ENCODE data around the gene ARHGAP29.
"Not testable (repeated sequence)": the region's sequence is repeated elsewhere in the genome, so short reads cannot be mapped to it uniquely, and the experiment has no call there.

The ARHGAP29 gene

DNA sequence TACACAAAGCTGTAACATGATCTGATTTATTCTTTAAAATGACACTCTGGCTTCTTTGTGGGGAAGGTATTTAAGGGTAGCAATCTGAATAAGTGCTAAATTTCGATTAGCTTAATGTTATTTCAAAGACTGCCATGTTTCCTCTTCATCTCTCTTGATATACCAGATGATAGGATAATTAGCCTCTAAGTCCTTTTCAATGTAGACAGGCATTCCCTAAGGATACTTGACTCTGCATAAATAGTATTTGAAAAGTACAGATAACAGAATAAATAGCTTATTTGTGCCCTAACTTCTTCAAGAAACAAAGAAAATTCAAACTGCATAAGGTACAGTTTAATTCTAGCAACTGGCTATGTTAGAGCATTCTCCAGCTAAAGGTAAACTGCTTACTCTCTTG is 46.2 kb downstream of the ARHGAP29 start:
- Histone ChIP-seq H3K4me1 (ENCODE audit: insufficient read depth, low read length) (no peaks in the 10 kb centered on the region), H3K9ac (ENCODE audit: low read depth, low read length) (no peak overlapping the region), H3K36me3 (ENCODE audit: insufficient read depth, low read length) (no peaks in the 10 kb centered on the region), H3K9me3 (ENCODE audit: control insufficient read depth, insufficient read depth, low read length) (no peaks in the 10 kb centered on the region)

DNA sequence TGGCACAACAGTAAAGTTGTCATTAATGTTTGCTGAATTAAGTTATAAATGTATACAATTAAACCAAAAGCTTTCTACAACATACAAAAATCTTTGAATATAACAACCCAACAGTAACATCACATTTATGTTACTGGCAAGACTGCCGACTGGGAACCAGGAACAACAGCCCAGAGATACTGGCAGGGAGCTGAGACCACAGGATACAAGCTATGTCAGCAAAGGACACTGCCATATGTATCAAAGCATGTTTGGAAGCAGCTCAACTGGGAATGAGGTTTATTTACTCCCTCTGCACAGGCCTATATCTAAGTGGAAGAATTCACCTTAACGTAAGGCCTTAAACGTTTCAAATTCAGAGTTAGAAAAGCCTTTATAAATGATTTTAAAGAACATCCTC is 50.4 kb downstream of the ARHGAP29 start:
- Histone ChIP-seq H3K9me3 (ENCODE audit: control insufficient read depth, insufficient read depth, low read length) (no peaks in the 10 kb centered on the region), H3K9ac (ENCODE audit: low read depth, low read length) (no peak overlapping the region), H3K4me1 (ENCODE audit: insufficient read depth, low read length) (no peaks in the 10 kb centered on the region), H3K36me3 (ENCODE audit: insufficient read depth, low read length) (no peaks in the 10 kb centered on the region)

DNA sequence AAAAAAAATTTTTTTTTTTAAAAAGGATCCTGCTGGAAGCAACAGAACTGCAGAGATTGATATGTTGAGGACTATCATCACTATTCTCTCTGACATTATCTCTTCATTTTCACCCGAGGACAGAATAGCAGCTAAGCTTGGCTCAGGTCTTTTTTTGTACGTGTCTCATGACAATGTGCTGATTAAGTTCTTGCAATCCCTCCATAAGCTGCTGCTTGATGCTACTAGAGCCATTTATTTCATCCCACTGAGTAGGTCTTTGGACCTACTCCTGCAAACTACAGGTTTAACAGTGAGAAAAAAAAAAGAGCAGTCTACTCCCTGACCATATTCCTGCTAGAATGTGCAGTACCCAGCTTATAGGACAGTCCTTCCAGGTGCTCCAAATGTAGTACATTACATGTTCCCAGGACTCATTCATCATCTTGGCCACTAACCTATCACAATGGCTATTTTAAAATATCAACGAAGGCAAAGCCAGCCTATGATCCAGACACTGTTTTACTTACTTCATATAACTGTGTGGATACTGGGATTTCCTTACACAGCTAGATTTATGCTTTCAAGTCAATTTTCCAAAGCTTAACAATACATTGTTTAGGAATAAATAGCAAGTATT is 54.1 kb downstream of the ARHGAP29 start:
- Histone ChIP-seq H3K4me1 (ENCODE audit: insufficient read depth, low read length) (no peaks in the 10 kb centered on the region), H3K9ac (ENCODE audit: low read depth, low read length) (no peak overlapping the region), H3K9me3 (ENCODE audit: control insufficient read depth, insufficient read depth, low read length) (no peaks in the 10 kb centered on the region), H3K36me3 (ENCODE audit: insufficient read depth, low read length) (no peaks in the 10 kb centered on the region)

DNA sequence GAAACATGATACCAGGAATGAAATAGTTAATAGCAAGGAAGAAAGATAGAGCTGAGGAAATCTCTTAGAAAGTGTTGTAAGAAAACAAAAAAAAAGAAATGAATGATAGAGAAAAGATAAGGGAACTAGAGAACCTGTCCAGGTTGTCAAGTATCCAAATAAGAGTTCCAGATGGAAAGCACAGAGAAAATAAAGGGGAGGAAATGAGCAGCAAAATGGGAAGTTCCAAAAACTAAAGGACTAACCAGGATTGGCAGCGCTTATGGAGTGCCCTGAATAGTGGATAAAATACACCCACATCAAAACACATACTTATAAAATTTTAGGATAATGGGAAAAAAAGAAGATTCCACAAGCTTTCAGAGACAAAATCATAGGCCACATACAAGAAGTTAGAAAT is 55.2 kb downstream of the ARHGAP29 start:
- Histone ChIP-seq H3K9me3 (ENCODE audit: control insufficient read depth, insufficient read depth, low read length) (no peaks in the 10 kb centered on the region), H3K4me1 (ENCODE audit: insufficient read depth, low read length) (no peaks in the 10 kb centered on the region), H3K36me3 (ENCODE audit: insufficient read depth, low read length) (peaks cover 5% of the 10 kb centered on the region; the same call in 1 of the 2 replicates), H3K9ac (ENCODE audit: low read depth, low read length) (no peak overlapping the region)

DNA sequence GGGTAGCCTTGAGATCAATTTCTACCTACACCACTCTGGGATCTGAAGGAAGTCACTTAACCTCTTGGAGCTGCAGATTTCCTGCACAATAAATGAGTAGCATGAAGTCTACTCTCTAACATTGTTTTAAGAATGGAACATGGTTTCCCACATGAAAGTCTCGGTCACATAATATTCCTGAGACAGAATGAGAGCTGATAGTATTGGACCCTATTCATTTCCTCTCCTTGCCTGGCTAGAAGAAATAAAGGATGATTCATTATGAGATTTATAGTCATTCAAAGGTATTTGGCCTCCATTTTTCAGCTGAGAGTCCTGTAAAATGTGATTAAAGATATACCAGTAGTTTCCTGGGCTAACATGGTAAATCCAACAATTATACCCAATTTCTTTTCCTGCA is 56.7 kb downstream of the ARHGAP29 start:
- Histone ChIP-seq H3K36me3 (ENCODE audit: insufficient read depth, low read length) (peaks cover 5% of the 10 kb centered on the region), H3K4me1 (ENCODE audit: insufficient read depth, low read length) (no peaks in the 10 kb centered on the region), H3K9me3 (ENCODE audit: control insufficient read depth, insufficient read depth, low read length) (no peaks in the 10 kb centered on the region), H3K9ac (ENCODE audit: low read depth, low read length) (no peak overlapping the region)

DNA sequence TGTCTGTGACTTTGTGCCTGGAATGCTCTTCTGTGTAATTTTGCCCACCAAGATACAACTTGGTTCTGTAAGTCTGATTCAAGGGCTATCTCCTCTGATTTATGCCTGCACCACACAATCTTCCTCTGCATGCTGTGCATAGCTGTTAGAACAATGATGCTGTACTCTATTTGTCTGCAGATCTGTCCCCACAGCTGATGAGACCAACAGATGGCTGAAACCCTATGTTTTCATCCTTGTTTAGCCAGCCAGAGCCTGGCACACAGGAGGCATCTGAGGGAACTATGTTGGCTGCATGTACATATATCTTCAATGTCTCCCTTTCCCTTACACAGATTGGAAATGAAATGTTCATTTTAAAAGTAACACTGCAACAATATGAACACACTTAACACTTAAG is 58.5 kb downstream of the ARHGAP29 start:
- Histone ChIP-seq H3K9me3 (ENCODE audit: control insufficient read depth, insufficient read depth, low read length) (no peaks in the 10 kb centered on the region), H3K9ac (ENCODE audit: low read depth, low read length) (no peak overlapping the region), H3K36me3 (ENCODE audit: insufficient read depth, low read length) (peaks cover 10% of the 10 kb centered on the region), H3K4me1 (ENCODE audit: insufficient read depth, low read length) (no peaks in the 10 kb centered on the region)

DNA sequence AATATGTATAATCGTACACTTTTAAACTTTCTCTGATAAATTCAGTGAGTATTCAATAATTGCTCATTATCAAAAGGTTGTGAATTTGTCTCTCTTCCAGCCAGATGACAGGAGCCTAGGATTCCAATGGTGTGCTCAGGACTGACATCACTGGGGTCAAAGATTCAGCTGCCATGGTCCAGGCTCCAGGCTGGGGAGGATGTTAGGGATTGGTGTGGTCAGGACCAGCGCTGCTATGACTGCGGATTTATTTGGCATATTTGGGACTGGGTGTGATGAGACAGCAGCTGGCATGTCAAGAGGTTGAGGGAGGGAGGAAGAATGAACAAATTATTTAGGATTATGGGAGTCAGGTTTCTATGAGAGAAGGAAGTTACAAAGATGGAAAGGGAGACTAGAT is 68.3 kb downstream of the ARHGAP29 start:
- H3K4me1 ChIP-seq (ENCODE audit: insufficient read depth, low read length) = no peaks in the 10 kb centered on the region
- H3K36me3 ChIP-seq (ENCODE audit: insufficient read depth, low read length) = 0 out of 2 replicates have a peak, but pooled peaks cover 1% of the 10 kb centered on the region
- no peaks in the 10 kb centered on the region; the same call in 1 of the 2 replicates for H3K9me3 ChIP-seq (ENCODE audit: control insufficient read depth, insufficient read depth, low read length)
- no peak overlapping the region for H3K9ac ChIP-seq (ENCODE audit: low read depth, low read length)

DNA sequence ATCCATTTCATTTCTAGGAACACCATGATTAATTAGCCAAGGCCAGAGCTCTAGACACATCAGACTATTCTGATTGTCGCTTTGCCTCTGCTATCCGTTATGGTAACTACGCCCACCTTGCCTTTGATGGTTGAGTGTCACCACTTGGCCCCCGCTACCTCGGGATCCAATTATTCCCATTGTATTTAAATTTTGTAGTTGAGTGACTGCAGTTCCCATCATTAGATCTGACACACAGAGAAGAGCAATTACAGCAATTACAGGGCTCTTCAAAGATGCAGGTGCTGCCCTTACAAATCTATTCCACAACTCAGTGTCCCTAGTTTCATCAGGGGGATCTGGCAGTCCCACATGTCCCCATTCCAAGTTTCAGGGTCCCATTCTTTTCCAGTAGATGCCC is 71.5 kb downstream of the ARHGAP29 start:
- Histone ChIP-seq H3K4me1 (ENCODE audit: insufficient read depth, low read length) (peaks cover 2% of the 10 kb centered on the region), H3K9me3 (ENCODE audit: control insufficient read depth, insufficient read depth, low read length) (no peaks in the 10 kb centered on the region; the same call in 1 of the 2 replicates)

DNA sequence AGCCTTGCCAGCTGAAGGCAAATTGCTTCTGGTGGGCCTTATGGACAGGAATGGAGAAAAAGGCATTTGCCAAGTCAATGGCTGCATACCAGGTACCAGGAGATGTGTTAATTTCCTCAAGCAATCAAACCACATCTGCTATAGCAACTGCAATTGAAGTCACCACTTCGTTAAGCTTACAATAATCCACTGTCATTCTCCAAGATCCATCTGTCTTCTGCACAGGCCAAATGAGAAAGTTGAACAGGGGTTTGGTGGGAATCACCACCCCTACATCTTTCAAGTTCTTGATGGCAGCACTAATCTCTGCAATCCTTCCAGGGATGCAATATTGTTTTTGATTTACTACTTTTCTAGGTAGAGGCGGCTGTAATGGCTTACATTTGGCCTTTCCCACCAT is 72.5 kb downstream of the ARHGAP29 start:
- H3K36me3 ChIP-seq (ENCODE audit: insufficient read depth, low read length); H3K9ac ChIP-seq (ENCODE audit: low read depth, low read length); H3K4me1 ChIP-seq (ENCODE audit: insufficient read depth, low read length); H3K9me3 ChIP-seq (ENCODE audit: control insufficient read depth, insufficient read depth, low read length): not testable (repeated sequence)

More for the DNA sequence above, 71.5 kb downstream of the ARHGAP29 start:
- H3K9ac ChIP-seq (ENCODE audit: low read depth, low read length) = no peak overlapping the region
- no peaks in the 10 kb centered on the region for H3K36me3 ChIP-seq (ENCODE audit: insufficient read depth, low read length)

DNA sequence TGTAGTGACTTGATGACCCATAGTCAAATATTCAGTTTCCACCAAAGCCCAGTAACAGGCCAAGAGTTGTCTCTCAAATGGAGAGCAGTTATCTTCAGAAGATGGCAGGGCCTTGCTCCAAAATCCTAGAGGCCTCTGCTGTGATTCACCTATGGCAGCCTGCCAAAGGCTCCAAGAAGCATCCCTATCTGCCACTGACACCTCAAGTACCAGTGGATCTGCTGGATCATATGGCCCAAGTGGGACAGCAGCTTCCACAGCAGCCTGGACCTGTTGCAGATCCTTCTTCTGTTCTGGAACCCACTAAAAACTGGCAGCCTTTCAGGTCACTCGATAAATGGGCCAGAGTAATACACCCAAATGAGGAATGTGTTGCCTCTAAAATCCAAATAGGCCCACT is 73.3 kb downstream of the ARHGAP29 start:
- not testable (repeated sequence) for H3K9me3 ChIP-seq (ENCODE audit: control insufficient read depth, insufficient read depth, low read length)

DNA sequence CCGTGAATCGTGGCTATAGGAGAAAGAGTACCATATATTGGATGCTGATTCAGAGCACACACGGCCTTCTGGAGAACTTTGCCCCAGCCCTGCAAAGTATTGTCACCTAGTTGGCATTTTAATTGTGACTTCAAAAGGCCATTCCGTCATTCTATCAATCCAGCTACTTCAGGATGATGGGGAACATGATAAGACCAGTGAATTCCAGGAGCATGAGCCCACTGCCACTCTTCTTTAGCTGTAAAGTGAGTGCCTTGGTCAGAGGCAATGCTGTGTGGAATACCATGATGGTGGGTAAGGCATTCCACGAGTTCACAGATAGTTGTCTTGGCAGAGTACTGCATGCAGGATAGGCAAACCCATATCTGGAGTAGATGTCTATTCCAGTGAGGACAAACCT is 74.1 kb downstream of the ARHGAP29 start:
- H3K4me1 ChIP-seq (ENCODE audit: insufficient read depth, low read length); H3K36me3 ChIP-seq (ENCODE audit: insufficient read depth, low read length); H3K9ac ChIP-seq (ENCODE audit: low read depth, low read length); H3K9me3 ChIP-seq (ENCODE audit: control insufficient read depth, insufficient read depth, low read length): not testable (repeated sequence)

More for the DNA sequence above, 73.3 kb downstream of the ARHGAP29 start:
- not testable (repeated sequence) for H3K9ac ChIP-seq (ENCODE audit: low read depth, low read length); H3K36me3 ChIP-seq (ENCODE audit: insufficient read depth, low read length); H3K4me1 ChIP-seq (ENCODE audit: insufficient read depth, low read length)

DNA sequence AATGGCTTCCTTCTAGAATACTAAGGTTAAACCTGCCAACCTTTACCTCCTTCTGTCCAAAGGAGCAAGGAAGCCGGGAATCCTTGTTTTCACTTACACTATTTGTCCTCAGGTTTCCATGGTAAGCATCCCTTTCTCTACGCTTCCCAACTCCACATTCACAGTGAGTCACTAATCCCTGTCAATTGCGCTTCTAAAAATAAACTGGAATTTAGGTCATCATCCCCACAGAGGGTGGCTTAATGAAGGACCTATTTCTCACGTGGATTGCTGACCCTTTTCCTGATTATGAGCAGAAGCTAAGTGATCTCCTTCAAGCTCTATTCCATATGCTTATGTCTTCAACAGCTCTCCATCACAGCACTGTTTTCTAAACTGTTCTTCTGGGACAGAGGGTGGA is 76.6 kb downstream of the ARHGAP29 start:
- H3K9ac ChIP-seq (ENCODE audit: low read depth, low read length) = no peak overlapping the region
- H3K4me1 ChIP-seq (ENCODE audit: insufficient read depth, low read length) = peaks cover 5% of the 10 kb centered on the region
- no peaks in the 10 kb centered on the region for H3K36me3 ChIP-seq (ENCODE audit: insufficient read depth, low read length)
- no peaks in the 10 kb centered on the region for H3K9me3 ChIP-seq (ENCODE audit: control insufficient read depth, insufficient read depth, low read length)

DNA sequence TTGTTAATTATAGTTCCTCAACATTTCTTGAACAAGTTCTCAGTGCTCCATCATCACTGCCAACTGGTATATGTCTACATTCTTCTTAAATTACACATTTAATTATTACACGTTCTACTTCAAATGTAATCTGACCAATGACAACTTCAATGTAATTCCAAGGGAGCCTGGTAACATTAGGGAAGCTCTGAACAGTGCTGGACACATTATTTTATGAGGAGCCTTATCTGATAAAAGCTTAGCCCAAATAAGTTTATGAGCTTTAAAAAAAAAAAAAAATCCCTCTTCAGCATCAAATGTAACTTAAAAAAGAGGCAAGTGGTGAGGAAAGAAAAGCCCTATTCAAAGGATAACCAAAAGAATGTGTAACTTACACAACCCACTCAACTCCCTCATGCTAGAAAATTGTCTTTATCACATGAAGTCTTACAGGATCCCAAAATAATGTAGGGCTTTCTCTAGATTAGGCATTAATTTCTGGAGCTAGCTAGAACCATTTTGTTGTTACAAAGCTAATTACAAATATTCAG is 81.2 kb downstream of the ARHGAP29 start:
- Histone ChIP-seq H3K9ac (ENCODE audit: low read depth, low read length) (no peak overlapping the region), H3K4me1 (ENCODE audit: insufficient read depth, low read length) (peaks cover 5% of the 10 kb centered on the region), H3K36me3 (ENCODE audit: insufficient read depth, low read length) (no peaks in the 10 kb centered on the region), H3K9me3 (ENCODE audit: control insufficient read depth, insufficient read depth, low read length) (no peaks in the 10 kb centered on the region)

DNA sequence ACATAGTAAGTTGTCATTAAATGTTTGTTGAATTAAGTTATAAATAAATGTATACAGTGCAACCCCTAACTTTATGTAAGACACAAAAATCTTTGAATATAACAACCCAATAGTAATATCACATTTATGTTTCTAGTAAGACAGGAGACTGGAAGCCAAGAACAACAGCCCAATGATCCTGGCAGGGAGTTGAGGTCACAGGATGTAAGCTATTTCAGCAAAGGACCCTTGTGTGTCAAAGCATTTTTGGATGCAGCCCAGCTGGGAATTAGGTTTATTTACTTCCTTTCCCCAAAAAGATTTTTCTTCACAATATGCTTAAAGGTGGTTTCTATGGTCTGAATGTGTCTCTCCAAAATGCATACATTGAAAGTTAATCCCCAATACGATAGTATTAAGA is 82.4 kb downstream of the ARHGAP29 start:
- H3K9ac ChIP-seq (ENCODE audit: low read depth, low read length) = no peak overlapping the region
- H3K9me3 ChIP-seq (ENCODE audit: control insufficient read depth, insufficient read depth, low read length) = no peaks in the 10 kb centered on the region
- no peaks in the 10 kb centered on the region for H3K36me3 ChIP-seq (ENCODE audit: insufficient read depth, low read length)
- no peaks in the 10 kb centered on the region for H3K4me1 ChIP-seq (ENCODE audit: insufficient read depth, low read length)

DNA sequence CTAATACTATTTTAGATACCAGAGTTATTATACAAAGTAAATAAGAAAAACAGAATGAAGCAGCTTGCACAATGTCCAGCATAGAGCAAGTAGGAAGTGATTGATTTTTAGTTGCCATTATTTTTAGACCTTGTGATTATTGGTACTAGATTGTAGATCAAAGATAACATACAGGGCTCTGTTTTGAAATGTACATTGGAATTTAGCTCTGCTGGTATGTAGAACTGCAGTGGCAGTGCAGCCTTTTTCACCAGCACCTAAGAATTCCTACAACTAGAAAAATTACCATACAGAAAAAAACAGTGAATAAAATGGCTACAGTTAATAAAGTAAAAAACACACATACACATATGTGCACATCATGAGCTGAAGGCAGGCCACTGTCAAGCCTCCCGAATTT is 84.3 kb downstream of the ARHGAP29 start:
- H3K9me3 ChIP-seq (ENCODE audit: control insufficient read depth, insufficient read depth, low read length) = no peaks in the 10 kb centered on the region
- no peaks in the 10 kb centered on the region for H3K4me1 ChIP-seq (ENCODE audit: insufficient read depth, low read length)
- no peaks in the 10 kb centered on the region for H3K36me3 ChIP-seq (ENCODE audit: insufficient read depth, low read length)
- H3K9ac ChIP-seq (ENCODE audit: low read depth, low read length) = no peak overlapping the region
